NCI-H146 treated with DMSO at 0.1 percent for 48 hours (cell line): ENCODE data around the gene GMDS.

Experiments
- DNase-seq: peaks from one replicate; lab custom pipeline; 2025; ENCODE audit not compliant: unreplicated experiment; lab: John Stamatoyannopoulos, UW

Gene GMDS

GRCh38 chr6:2047855-2048254, 197.6 kb downstream of the GMDS start:
- DNase-seq = no peak

GRCh38 chr6:2044192-2044591, 201.2 kb downstream of the GMDS start:
- DNase-seq = no peak

GRCh38 chr6:2042956-2043648, 202.3 kb downstream of the GMDS start:
- DNase-seq = no peak

GRCh38 chr6:2038092-2038491, 207.3 kb downstream of the GMDS start:
- no peak for DNase-seq

GRCh38 chr6:2037237-2037926, 208.0 kb downstream of the GMDS start:
- no peak for DNase-seq

- no peak for DNase-seq
Measured at GRCh38 chr6:2036710-2037023, 208.7 kb downstream of the GMDS start.

GRCh38 chr6:2035826-2036709, 209.3 kb downstream of the GMDS start:
- DNase-seq = no peak

GRCh38 chr6:2035046-2035445, 210.4 kb downstream of the GMDS start:
- no peak for DNase-seq

- no peak for DNase-seq
Measured at GRCh38 chr6:2034256-2034655, 211.1 kb downstream of the GMDS start.

- no peak for DNase-seq
Measured at GRCh38 chr6:2033544-2033943, 211.9 kb downstream of the GMDS start.

GRCh38 chr6:2030682-2031244, 214.6 kb downstream of the GMDS start:
- peak; percentile 11 for DNase-seq

- no peak for DNase-seq
Measured at GRCh38 chr6:2029952-2030351, 215.5 kb downstream of the GMDS start.

- DNase-seq = no peak
Measured at GRCh38 chr6:2029130-2029794, 216.1 kb downstream of the GMDS start.

- peak; percentile 83 for DNase-seq
Measured at GRCh38 chr6:2028457-2029038, 216.9 kb downstream of the GMDS start.

- no peak for DNase-seq
Measured at GRCh38 chr6:2026133-2026532, 219.3 kb downstream of the GMDS start.

- DNase-seq = peak; percentile 92
Measured at GRCh38 chr6:2021713-2022125, 223.7 kb downstream of the GMDS start.

- peak; percentile 50 for DNase-seq
Measured at GRCh38 chr6:2020909-2021308, 224.5 kb downstream of the GMDS start.

- DNase-seq = no peak
Measured at GRCh38 chr6:2019051-2019450, 226.4 kb downstream of the GMDS start.

GRCh38 chr6:2016040-2016439, 229.4 kb downstream of the GMDS start:
- DNase-seq = no peak

GRCh38 chr6:2008383-2008976, 236.9 kb downstream of the GMDS start:
- DNase-seq = no peak
